Measurements from ENCODE around the gene TBX10.

- no peak for TF ChIP-seq CTCF (IDR thresholded peaks at IDR 0.05)
- no peak for TF ChIP-seq POLR2A (IDR thresholded peaks at IDR 0.05)
- TF ChIP-seq EP300 (IDR thresholded peaks at IDR 0.05): no peak
Measured at GRCh38 chr11:67662142-67662834, 22.7 kb upstream of the TBX10 start.
